Cardiac muscle cell (in vitro differentiated cells and primary cell): ENCODE data around the gene TMEM40. TPM values are rescaled to one million over a fixed set of nuclear protein-coding genes. Genes with fewer than 3 reads are reported as not detected.
"Not testable (repeated sequence)": the region's sequence is repeated elsewhere in the genome, so short reads cannot be mapped to it uniquely, and the experiment has no call there.

Experiments used
- DNase-seq, 2 donors: peaks; one replicate each; pipeline versions ENCODE4 v3.0.0 to v3.0.0-alpha.2; 2010 to 2017; ENCODE audit warnings: low read depth in 1 of 2, low spot score in 1 of 2
- H3K27ac ChIP-seq: fragments of 200-600 bp; sonication (generic); 2 replicates; pipeline ENCODE4 v1.5.1; 2016
- H3K27me3 ChIP-seq: fragments of 200-600 bp; sonication (generic); 2 replicates; pipeline ENCODE4 v1.6.0; 2016; ENCODE audit warnings: control low read depth
- H3K36me3 ChIP-seq: fragments of 200-600 bp; sonication (generic); 2 replicates; pipeline ENCODE4 v1.5.1; 2016; ENCODE audit warnings: control low read depth
- H3K4me1 ChIP-seq: fragments of 200-600 bp; sonication (generic); 2 replicates; pipeline ENCODE4 v1.8.1; 2017; ENCODE audit warnings: low read depth, mild to moderate bottlenecking, mixed run types
- H3K4me3 ChIP-seq: fragments of 200-600 bp; sonication (generic); 2 replicates; pipeline ENCODE4 v1.5.1; 2016; ENCODE audit warnings: mild to moderate bottlenecking
- H3K9me3 ChIP-seq: fragments of 200-600 bp; sonication (generic); 2 replicates; pipeline ENCODE4 v1.5.1; 2017; ENCODE audit warnings: low read depth, mild to moderate bottlenecking, control low read depth
- CTCF ChIP-seq: IDR thresholded peaks from 2 replicates; pipeline ENCODE4 v1.5.1; 2012; ENCODE audit warnings: low read depth, mild to moderate bottlenecking, low read length
- polyA plus RNA-seq: library from polyadenylated mRNA; unstranded; fragments of >200 nt; fragmentation: Nextera tagmentation; extraction: Ambion mirVana; gene quantifications from 2 replicates; pipeline ENCODE4 v1.2.1, GENCODE V29; 2016
- total RNA-seq: library from RNA; depleted of rRNA; stranded (reverse); fragments of >200 nt; gene quantifications from 2 replicates; pipeline ENCODE4 v1.2.3, GENCODE V29; 2016

TMEM40 gene
- total and polyA plus RNA-seq, 2 experiments from 2014 or later = 4.0 to 5.2 TPM

DNA sequence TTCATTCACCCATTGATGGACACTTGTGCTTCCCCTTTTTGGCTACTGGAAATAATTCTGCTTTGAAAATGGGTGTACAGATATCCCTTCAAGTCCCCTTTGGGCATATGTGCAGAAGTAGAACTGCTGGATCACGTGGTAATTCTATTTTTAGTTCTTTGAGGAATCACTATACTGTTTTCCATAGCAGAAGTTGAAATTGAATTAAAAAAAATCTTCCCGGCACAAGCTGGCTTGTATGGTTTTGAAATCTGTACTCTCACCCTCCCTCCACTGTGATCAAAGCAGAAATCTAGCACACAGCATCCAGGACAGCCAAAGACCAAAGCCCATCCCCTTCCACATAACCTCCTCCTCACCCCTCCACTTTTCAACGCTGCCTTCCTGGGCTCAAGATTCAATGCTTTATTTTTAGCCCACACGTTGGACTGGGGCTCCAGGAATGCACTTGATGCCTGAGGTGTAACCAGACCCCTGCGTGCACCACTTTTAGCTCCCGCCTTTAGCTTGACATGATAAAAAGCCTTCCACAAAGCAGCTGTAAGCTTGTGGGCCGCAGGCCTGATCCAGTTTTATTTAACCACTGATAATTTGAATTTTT lies 29.9 kb downstream of the TMEM40 start:
- peaks cover 38% of the 10 kb centered on the region for H3K4me1 ChIP-seq
- DNase-seq = peak; percentile 33 to 96
- peak overlapping the region; percentile 96 for H3K27ac ChIP-seq
- no peaks in the 10 kb centered on the region for H3K27me3 ChIP-seq
- no peaks in the 10 kb centered on the region for H3K36me3 ChIP-seq
- TF ChIP-seq CTCF = no peak
- no peak overlapping the region for H3K4me3 ChIP-seq
- no peaks in the 10 kb centered on the region for H3K9me3 ChIP-seq

- no peak overlapping the region for H3K4me3 ChIP-seq
- DNase-seq = no peak
- no peak for TF ChIP-seq CTCF
- H3K36me3 ChIP-seq = no peaks in the 10 kb centered on the region
- peaks cover 38% of the 10 kb centered on the region for H3K4me1 ChIP-seq
- no peaks in the 10 kb centered on the region for H3K27me3 ChIP-seq
- no peaks in the 10 kb centered on the region for H3K9me3 ChIP-seq
- peak overlapping the region; percentile 96 for H3K27ac ChIP-seq
These were observed 31.1 kb downstream of the TMEM40 start for GRCh38 chr3:12727937-12728336.

DNA sequence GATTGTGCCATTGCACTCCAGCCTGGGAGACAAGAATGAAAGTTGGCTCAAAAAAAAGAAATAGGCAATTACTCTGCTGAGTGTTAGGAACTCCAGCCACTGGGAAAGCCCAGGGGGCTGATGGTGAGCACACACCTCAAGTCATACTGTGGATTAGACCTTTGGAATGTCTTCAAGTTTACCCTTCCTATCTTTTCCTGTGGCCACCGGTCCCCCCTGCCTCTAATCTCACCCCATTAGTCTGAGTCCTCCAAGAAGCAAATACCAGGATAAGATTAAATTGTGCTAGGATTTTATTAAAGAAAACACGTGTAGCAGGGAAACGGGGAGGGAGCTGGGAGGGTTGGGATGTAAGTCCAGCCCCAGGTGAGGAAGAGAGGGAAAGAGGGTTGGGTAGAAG lies 31.6 kb downstream of the TMEM40 start:
- peak overlapping the region; percentile 96 for H3K27ac ChIP-seq
- no peaks in the 10 kb centered on the region for H3K36me3 ChIP-seq
- peaks cover 38% of the 10 kb centered on the region for H3K4me1 ChIP-seq
- H3K4me3 ChIP-seq = no peak overlapping the region
- no peak for TF ChIP-seq CTCF
- DNase-seq = no peak
- H3K9me3 ChIP-seq = no peaks in the 10 kb centered on the region
- no peaks in the 10 kb centered on the region for H3K27me3 ChIP-seq

DNA sequence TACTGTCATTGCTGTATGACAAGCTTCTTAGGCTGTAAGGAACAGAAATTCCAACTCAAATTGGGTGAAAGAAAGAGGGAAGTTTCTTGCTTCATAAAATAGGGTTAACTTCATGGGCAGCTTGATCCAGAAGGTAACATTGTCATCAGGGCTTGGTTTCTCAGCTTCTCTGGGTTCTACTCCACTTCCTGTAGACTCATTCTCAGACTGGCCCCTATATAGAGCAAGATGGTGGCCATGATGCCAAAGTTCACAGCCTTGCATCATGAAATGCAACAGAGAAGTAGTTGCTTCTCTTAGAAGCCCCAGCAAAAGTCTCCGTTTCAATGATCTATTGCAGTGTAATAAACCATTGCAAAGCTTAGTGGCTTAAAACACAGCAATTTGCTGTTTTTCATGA lies 33.6 kb downstream of the TMEM40 start:
- no peak overlapping the region for H3K4me3 ChIP-seq
- TF ChIP-seq CTCF = no peak
- no peak for DNase-seq
- H3K36me3 ChIP-seq = no peaks in the 10 kb centered on the region
- no peak overlapping the region for H3K27ac ChIP-seq
- no peaks in the 10 kb centered on the region for H3K9me3 ChIP-seq
- H3K27me3 ChIP-seq = no peaks in the 10 kb centered on the region
- peaks cover 32% of the 10 kb centered on the region for H3K4me1 ChIP-seq

DNA sequence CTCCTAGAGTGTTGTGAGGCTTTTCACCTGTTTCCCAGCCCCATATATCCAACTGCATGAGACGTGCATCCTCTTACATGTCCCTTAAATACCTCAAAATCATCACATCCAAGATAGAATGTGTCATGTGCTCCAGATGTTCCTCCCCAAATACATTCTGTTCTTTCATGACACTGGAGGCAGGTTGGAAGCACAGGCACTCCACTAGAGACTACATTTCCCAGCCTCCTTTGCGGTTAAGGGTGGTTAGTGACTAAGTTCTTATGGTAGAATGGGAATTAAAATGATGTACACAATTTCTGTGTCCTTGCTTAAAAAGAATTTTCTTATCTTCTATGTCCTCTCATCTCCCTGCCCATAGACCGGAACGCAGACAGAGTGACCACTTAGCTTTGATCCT lies 34.3 kb downstream of the TMEM40 start:
- Histone ChIP-seq H3K27me3 (no peaks in the 10 kb centered on the region), H3K36me3 (no peaks in the 10 kb centered on the region)
- no peak for TF ChIP-seq CTCF

DNA sequence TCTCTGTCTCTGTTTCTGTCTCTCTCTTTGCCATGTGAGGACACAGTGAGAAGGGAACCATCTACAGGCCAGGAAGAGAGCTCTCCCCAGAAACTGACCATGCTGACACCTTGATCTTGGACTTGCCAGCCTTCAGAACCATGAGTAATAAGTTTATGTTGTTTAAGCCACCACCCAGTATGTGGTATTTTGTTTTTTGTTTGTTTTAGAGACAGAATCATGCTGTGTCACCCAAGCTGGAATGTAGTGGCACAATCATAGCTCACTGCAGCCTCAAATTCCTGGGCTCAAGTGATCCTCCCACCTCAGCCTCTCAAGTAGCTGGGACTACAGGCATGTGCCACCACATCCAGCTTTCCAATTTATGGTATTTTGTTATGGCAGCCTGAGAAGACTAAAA lies 35.7 kb downstream of the TMEM40 start:
- not testable (repeated sequence) for H3K36me3 ChIP-seq, H3K4me3 ChIP-seq, H3K27ac ChIP-seq, H3K27me3 ChIP-seq, DNase-seq, H3K9me3 ChIP-seq
- H3K4me1 ChIP-seq = peaks cover 16% of the 10 kb centered on the region

More for the DNA sequence above, 34.3 kb downstream of the TMEM40 start:
- no peak overlapping the region for H3K4me3 ChIP-seq
- H3K27ac ChIP-seq = no peak overlapping the region
- H3K9me3 ChIP-seq = no peaks in the 10 kb centered on the region
- no peak for DNase-seq
- peaks cover 28% of the 10 kb centered on the region for H3K4me1 ChIP-seq
